Measurements from ENCODE around the gene PPP2R2D. TPM values are rescaled to one million over a fixed set of nuclear protein-coding genes. Genes with fewer than 3 reads are reported as not detected.

Gene PPP2R2D
- total RNA-seq, 2 experiments from 2014 or later: 31.6 to 32.3 TPM

- H3K27ac Mint-ChIP-seq: no peak overlapping the region
- no peak for ATAC-seq
- no peaks in the 10 kb centered on the region for H3K27me3 Mint-ChIP-seq
- POLR2A ChIA-PET: no interaction called here
- no peaks in the 10 kb centered on the region for H3K4me1 Mint-ChIP-seq (ENCODE audit: low read depth)
- no peaks in the 10 kb centered on the region for H3K36me3 Mint-ChIP-seq (ENCODE audit: low read depth)
- intact Hi-C loops (cut with micrococcal nuclease): no loop called here
- no peak for DNase-seq
- H3K9me3 Mint-ChIP-seq: no peaks in the 10 kb centered on the region
- CTCF ChIA-PET: no interaction called here
- no peak overlapping the region for H3K4me3 Mint-ChIP-seq
- TF ChIP-seq, protein P1, sequence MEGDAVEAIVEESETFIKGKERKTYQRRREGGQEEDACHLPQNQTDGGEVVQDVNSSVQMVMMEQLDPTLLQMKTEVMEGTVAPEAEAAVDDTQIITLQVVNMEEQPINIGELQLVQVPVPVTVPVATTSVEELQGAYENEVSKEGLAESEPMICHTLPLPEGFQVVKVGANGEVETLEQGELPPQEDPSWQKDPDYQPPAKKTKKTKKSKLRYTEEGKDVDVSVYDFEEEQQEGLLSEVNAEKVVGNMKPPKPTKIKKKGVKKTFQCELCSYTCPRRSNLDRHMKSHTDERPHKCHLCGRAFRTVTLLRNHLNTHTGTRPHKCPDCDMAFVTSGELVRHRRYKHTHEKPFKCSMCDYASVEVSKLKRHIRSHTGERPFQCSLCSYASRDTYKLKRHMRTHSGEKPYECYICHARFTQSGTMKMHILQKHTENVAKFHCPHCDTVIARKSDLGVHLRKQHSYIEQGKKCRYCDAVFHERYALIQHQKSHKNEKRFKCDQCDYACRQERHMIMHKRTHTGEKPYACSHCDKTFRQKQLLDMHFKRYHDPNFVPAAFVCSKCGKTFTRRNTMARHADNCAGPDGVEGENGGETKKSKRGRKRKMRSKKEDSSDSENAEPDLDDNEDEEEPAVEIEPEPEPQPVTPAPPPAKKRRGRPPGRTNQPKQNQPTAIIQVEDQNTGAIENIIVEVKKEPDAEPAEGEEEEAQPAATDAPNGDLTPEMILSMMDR (IDR thresholded peaks at IDR 0.05): no peak
These were observed 97.4 kb downstream of the PPP2R2D start for GRCh38 chr10:131998050-131998844.

GRCh38 chr10:131998845-131999681 lies 98.3 kb downstream of the PPP2R2D start:
- Mint-ChIP-seq H3K4me1 (ENCODE audit: low read depth) (no peaks in the 10 kb centered on the region), H3K36me3 (ENCODE audit: low read depth) (no peaks in the 10 kb centered on the region), H3K4me3 (no peak overlapping the region), H3K27me3 (no peaks in the 10 kb centered on the region), H3K27ac (no peak overlapping the region), H3K9me3 (no peaks in the 10 kb centered on the region)
- ChIA-PET CTCF (interaction anchor here (2.2 kb wide), 1 partner anchor 24 kb away, joined by 11 read pairs; no protein-coding TSS in a partner anchor), POLR2A (no interaction called here)
- DNase-seq (no peak), ATAC-seq (no peak)
- TF ChIP-seq, protein P1 (IDR thresholded peaks at IDR 0.05): no peak
- intact Hi-C loops (cut with micrococcal nuclease): no loop called here

DNA sequence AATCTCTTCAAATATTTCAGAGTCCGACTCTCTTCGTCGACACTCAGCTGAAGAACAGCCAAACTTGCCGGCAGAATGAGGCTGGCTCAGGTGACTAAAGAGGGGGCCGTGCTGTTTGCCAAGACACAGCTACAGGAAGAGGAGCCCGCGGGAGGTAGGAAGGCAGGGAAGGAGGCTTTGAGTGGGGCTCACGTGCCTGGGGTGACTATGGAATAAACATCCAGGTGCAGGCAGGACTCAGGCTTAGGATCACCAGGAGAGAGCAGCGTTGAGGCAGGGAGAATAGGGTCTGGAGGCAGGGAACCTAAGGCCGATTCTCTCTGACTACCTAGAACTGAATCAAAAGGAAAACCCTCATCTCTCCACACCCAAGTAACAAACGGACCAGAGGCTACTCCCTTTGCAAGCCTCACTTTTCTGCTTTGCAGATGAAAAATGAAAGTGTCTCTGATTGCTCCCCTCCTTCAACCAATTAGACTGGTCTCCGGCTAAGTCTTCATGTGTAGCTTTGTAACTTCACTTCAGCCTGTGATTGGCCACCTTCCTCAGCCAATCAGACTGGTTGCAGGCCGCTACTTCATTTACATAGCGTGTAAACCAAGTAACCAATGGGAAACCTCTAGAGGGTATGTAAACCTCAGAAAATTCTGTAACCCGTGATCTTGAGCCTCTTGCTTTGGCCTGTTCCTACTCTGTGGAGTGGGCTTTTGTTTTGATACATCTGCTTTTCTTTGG lies 100.6 kb downstream of the PPP2R2D start:
- Mint-ChIP-seq H3K27me3 (no peaks in the 10 kb centered on the region), H3K36me3 (ENCODE audit: low read depth) (no peaks in the 10 kb centered on the region), H3K27ac (no peak overlapping the region), H3K4me1 (ENCODE audit: low read depth) (peaks cover 4% of the 10 kb centered on the region), H3K4me3 (peak overlapping the region; percentile 8), H3K9me3 (peaks cover 6% of the 10 kb centered on the region)
- DNase-seq: peak; percentile 19
- ATAC-seq: peak; percentile 61
- intact Hi-C loops (cut with micrococcal nuclease): no loop called here
- ChIA-PET POLR2A (no interaction called here), CTCF (interaction anchor here (1.2 to 2.2 kb wide), 2 partner anchors 21 to 22 kb away, joined by 5 to 11 read pairs; no protein-coding TSS in a partner anchor)
- TF ChIP-seq, protein P1 (IDR thresholded peaks at IDR 0.05): no peak

GRCh38 chr10:132002004-132002403 lies 101.2 kb downstream of the PPP2R2D start:
- CTCF ChIA-PET: interaction anchor here (1.2 kb wide), 1 partner anchor 21 kb away, joined by 5 read pairs; no protein-coding TSS in a partner anchor
- TF ChIP-seq, protein P1 (IDR thresholded peaks at IDR 0.05): no peak
- ATAC-seq (no peak), DNase-seq (no peak)
- H3K36me3 Mint-ChIP-seq (ENCODE audit: low read depth): no peaks in the 10 kb centered on the region
- intact Hi-C loops (cut with micrococcal nuclease): no loop called here
- H3K27ac Mint-ChIP-seq: no peak overlapping the region
- no peak overlapping the region for H3K4me3 Mint-ChIP-seq
- POLR2A ChIA-PET: no interaction called here
- peaks cover 1% of the 10 kb centered on the region for H3K27me3 Mint-ChIP-seq
- H3K4me1 Mint-ChIP-seq (ENCODE audit: low read depth): peaks cover 4% of the 10 kb centered on the region
- peaks cover 6% of the 10 kb centered on the region for H3K9me3 Mint-ChIP-seq

All from activated CD8-positive, alpha-beta T cell treated with anti-CD3 and anti-CD28 coated beads for 36 hours (primary cell).